ENCODE results near the gene CLEC12A.

GRCh38 chr12:9969673-9970072 is 1.5 kb upstream of the CLEC12A start:
- no peak for TF ChIP-seq CTCF (IDR thresholded peaks at IDR 0.05 in 8 of 11, conservative IDR thresholded peaks at IDR 0.05 in 3 of 11)
- TF ChIP-seq POLR2AphosphoS5 (IDR thresholded peaks at IDR 0.05): no peak
- TF ChIP-seq POLR2A (IDR thresholded peaks at IDR 0.05): no peak
